A673 (cell line): ENCODE results near the gene CELF1. TPM values are rescaled to one million over a fixed set of nuclear protein-coding genes. Genes with fewer than 3 reads are reported as not detected.

ENCODE experiments used
- BruUV-seq: library from RNA; stranded (reverse); fragments of 400-500 nt; replicated peaks from 2 replicates; lab custom pipeline; 2021; lab: Mats Ljungman, UMichigan
- CTCF ChIA-PET: fragments of 300-600 bp; sonication (Branson Sonifier 250); formaldehyde crosslinking; loops from one replicate; lab custom pipeline; 2022; ENCODE audit warnings: antibody characterized with exemption; lab: Charles Lee
- POLR2A ChIA-PET: fragments of 300-600 bp; sonication (Branson Sonifier 250); formaldehyde crosslinking; loops from one replicate; lab custom pipeline; 2022; ENCODE audit warnings: antibody characterized with exemption; ENCODE audit not compliant: low non-redundant PET; lab: Charles Lee
- DNase-seq: peaks from one replicate; pipeline ENCODE4 v3.0.0-alpha.2; 2015; ENCODE audit warnings: low spot score
- H3K27ac ChIP-seq: fragments of 200-600 bp; sonication (generic); 2 replicates; pipeline ENCODE4 v1.5.1; 2016; ENCODE audit warnings: mixed run types, low read depth, mild to moderate bottlenecking, mixed read lengths, antibody characterized with exemption, low read length; ENCODE audit not compliant: poor library complexity, severe bottlenecking
- H3K27me3 ChIP-seq: fragments of 200-600 bp; sonication (generic); replicated peaks from 2 replicates; pipeline ENCODE4 v1.6.1; 2017; ENCODE audit warnings: mixed run types, low read depth, mild to moderate bottlenecking, mixed read lengths, antibody characterized with exemption, low read length; ENCODE audit not compliant: insufficient read depth, poor library complexity
- H3K36me3 ChIP-seq: fragments of 200-600 bp; sonication (generic); 2 replicates; pipeline ENCODE4 v1.6.1; 2016; ENCODE audit warnings: mixed run types, mild to moderate bottlenecking, mixed read lengths, antibody characterized with exemption, low read length; ENCODE audit not compliant: insufficient read depth, poor library complexity, severe bottlenecking
- H3K4me1 ChIP-seq: fragments of 200-600 bp; sonication (generic); 2 replicates; pipeline ENCODE4 v1.6.1; 2017; ENCODE audit warnings: mixed run types, mild to moderate bottlenecking, mixed read lengths, antibody characterized with exemption, low read length; ENCODE audit not compliant: insufficient read depth, poor library complexity, severe bottlenecking
- H3K4me3 ChIP-seq: fragments of 200-600 bp; sonication (generic); 2 replicates; pipeline ENCODE4 v1.5.1; 2016; ENCODE audit warnings: low read depth, mixed run types, mild to moderate bottlenecking, mixed read lengths, low read length; ENCODE audit not compliant: poor library complexity, severe bottlenecking
- H3K9me3 ChIP-seq: fragments of 200-600 bp; sonication (generic); 2 replicates; pipeline ENCODE4 v1.6.1; 2016; ENCODE audit warnings: mixed run types, low read depth, mild to moderate bottlenecking, mixed read lengths, antibody characterized with exemption, low read length; ENCODE audit not compliant: poor library complexity, severe bottlenecking
- CTCF ChIP-seq: fragments of 300-800, 200-600 bp; sonication (generic); conservative IDR thresholded peaks from 2 replicates; pipeline ENCODE4 v1.5.1; 2017; ENCODE audit warnings: low read depth, mild to moderate bottlenecking, antibody characterized with exemption, low read length, moderate library complexity, mixed read lengths
- EZH2 ChIP-seq: fragments of 200-600 bp; sonication (generic); IDR thresholded peaks from 2 replicates; pipeline ENCODE4 v1.6.1; 2017; ENCODE audit warnings: borderline replicate concordance, low read depth, mild to moderate bottlenecking, mixed read lengths, antibody characterized with exemption, low read length; ENCODE audit not compliant: poor library complexity, severe bottlenecking
- intact Hi-C: fragments of 100-400 bp; cut with micrococcal nuclease; formaldehyde crosslinking; loops from one replicate; pipeline ENCODE4 v1.10.0; 2022; ENCODE audit not compliant: unreplicated experiment
- total RNA-seq: library from RNA; stranded (reverse); gene quantifications from 2 replicates; pipeline ENCODE4 v1.2.3, GENCODE V29; 2021

CELF1 gene
- total RNA-seq, 1 experiment from 2014 or later, result 257 TPM

DNA sequence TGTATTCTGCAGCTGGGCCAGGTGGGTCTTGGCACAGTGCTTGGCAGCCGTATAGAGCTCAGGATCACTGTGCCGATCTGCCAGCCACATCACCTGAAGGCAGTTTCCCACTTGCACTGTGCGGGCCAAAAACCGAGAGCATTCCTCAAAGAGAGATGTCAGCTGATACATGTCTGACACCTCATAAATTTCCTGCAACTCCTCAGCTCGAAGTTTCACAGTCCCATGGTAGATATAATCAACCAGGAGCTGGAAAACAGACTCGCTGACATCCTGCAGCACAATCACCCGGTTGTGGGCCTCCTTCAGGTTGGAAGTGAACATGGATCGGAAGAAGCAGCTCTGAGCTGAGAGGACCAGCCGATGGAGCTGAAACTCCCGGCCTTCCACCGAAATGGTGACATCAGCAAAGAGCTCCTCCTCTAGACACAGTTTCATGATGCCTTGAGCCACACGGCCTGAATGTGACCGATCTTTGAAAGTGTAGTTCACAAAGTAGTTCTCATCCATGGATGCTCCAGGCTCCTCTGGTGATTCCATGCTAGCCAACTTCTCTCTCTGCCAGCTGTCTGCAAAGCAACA is 24.6 kb upstream of the CELF1 start:
- Histone ChIP-seq H3K4me1 (peaks cover 25% of the 10 kb centered on the region), H3K27ac (no peak overlapping the region), H3K27me3 (no peaks in the 10 kb centered on the region), H3K36me3 (peaks cover 70% of the 10 kb centered on the region), H3K4me3 (peak overlapping the region; percentile 69), H3K9me3 (no peaks in the 10 kb centered on the region)
- CTCF ChIA-PET, result no interaction called here
- TF ChIP-seq EZH2, result no peak
- no peak for TF ChIP-seq CTCF
- intact Hi-C loops, result no loop called here
- no peak for DNase-seq
- no TSS peak for BruUV-seq
- POLR2A ChIA-PET, result interaction anchor here (0.6 to 0.7 kb wide), 2 partner anchors 71 to 101 kb away, joined by 3 to 6 read pairs; no protein-coding TSS in a partner anchor

GRCh38 chr11:47573321-47573720 is 20.4 kb upstream of the CELF1 start:
- Histone ChIP-seq H3K27me3 (no peaks in the 10 kb centered on the region), H3K4me3 (no peak overlapping the region), H3K9me3 (no peaks in the 10 kb centered on the region), H3K4me1 (peaks cover 13% of the 10 kb centered on the region), H3K27ac (no peak overlapping the region), H3K36me3 (peaks cover 63% of the 10 kb centered on the region)
- no TSS peak for BruUV-seq
- TF ChIP-seq CTCF (no peak), EZH2 (no peak)
- intact Hi-C loops, result no loop called here
- no peak for DNase-seq
- ChIA-PET CTCF (interaction anchor here (0.7 to 0.9 kb wide), 2 partner anchors 31 to 119 kb away, joined by 4 read pairs; no protein-coding TSS in a partner anchor), POLR2A (interaction anchor here (1.1 kb wide), 1 partner anchor 17 kb away, joined by 3 read pairs; no protein-coding TSS in a partner anchor)

- Histone ChIP-seq H3K9me3 (no peaks in the 10 kb centered on the region), H3K4me1 (peaks cover 8% of the 10 kb centered on the region), H3K36me3 (peaks cover 62% of the 10 kb centered on the region), H3K4me3 (no peak overlapping the region), H3K27ac (no peak overlapping the region), H3K27me3 (no peaks in the 10 kb centered on the region)
- no TSS peak for BruUV-seq
- intact Hi-C loops, result no loop called here
- TF ChIP-seq CTCF, result no peak
- TF ChIP-seq EZH2, result no peak
- ChIA-PET POLR2A (no interaction called here), CTCF (interaction anchor here (0.6 kb wide), 1 partner anchor 289 kb away, joined by 3 read pairs; no protein-coding TSS in a partner anchor)
- DNase-seq, result peak; percentile 57
These were observed 19.9 kb upstream of the CELF1 start for GRCh38 chr11:47572715-47573255.
